ENCODE data around the gene LGMN.
A peak's percentile ranks its signal among the peaks of the same experiment; 100 is the strongest.
"Not testable (repeated sequence)": the region's sequence is repeated elsewhere in the genome, so short reads cannot be mapped to it uniquely, and the experiment has no call there.

Gene LGMN

DNA sequence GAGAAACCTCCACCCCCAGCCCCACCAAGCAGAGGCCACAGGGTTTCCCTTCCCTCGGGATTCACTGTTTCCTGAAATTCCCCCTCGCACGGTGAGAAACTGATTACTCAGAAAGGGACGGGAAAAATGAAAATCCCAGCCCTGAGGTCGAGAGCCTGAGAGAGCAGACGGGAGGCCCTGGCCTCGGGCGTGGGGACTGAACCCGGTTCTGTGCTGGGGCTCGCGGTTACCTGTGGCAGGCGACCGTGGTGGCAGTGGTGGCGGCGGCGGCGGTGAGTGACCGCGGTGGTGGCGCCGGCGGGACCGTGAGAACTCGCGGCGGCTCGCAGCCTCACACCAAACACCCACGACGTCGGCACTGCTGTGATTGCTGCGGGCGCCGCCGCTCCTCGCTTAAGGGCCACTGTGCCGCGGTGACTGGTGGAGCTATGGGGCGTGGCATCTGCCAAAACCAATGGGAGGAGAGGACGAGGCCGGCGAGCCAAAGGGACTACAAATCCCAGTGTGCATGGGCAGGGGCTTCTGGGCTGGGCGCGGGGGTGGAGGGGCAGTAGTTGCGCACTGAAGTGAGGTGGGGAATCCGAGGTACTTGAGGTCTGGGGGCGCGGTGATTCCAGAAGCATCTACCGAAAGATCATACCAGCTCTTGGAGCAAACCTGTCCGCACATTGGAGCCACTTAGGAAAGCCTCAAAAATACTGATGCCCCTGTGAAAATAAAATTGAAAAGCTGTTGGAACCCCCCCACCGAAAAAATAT lies at the start of gene LGMN:
TSS of gene LGMN (minus strand) at position 369 of the 758 bp plus-strand sequence. CDS start 15,841 bp downstream, outside the sequence.
- peak; percentile 77 for DNase-seq

DNA sequence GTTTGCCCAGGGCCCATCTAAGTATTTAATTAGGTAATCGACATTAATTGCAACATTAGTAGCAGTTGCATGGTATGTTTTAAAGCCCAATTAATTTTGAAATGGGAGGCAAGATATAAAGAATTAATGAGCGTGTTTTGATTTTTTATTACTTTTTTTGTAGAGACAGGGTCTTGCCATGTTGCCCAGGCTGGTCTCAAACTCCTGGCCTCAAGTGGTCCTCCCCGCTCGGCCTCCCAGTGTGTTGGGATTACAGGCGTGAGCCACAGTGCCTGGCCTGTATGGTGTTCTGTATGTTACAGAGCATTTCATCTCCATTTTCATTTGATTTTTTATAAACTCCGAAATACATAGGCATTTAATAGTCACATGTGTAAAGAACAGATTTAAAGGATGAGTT lies 46.5 kb upstream of the LGMN start:
- no peak for DNase-seq

DNA sequence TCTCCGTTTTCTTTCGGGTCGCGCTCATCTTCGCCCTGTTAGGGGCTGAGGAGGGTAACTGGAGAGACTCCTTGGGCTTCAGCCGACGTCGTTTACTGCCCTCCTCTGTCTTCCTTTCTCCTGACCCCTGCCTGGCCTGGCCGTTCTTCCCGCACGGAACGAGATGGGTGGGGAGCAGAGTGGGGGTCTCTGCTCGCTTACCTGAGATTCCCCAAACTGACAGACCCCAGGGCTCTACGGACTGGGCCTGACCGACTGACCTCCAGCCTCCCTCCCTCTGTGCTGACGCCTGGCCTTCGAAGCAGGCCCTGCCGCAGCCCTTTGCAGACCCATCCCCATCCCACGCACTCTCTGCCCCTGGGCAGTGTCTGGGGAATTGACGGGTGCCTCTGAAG lies 46.1 kb upstream of the LGMN start:
- no peak for DNase-seq

DNA sequence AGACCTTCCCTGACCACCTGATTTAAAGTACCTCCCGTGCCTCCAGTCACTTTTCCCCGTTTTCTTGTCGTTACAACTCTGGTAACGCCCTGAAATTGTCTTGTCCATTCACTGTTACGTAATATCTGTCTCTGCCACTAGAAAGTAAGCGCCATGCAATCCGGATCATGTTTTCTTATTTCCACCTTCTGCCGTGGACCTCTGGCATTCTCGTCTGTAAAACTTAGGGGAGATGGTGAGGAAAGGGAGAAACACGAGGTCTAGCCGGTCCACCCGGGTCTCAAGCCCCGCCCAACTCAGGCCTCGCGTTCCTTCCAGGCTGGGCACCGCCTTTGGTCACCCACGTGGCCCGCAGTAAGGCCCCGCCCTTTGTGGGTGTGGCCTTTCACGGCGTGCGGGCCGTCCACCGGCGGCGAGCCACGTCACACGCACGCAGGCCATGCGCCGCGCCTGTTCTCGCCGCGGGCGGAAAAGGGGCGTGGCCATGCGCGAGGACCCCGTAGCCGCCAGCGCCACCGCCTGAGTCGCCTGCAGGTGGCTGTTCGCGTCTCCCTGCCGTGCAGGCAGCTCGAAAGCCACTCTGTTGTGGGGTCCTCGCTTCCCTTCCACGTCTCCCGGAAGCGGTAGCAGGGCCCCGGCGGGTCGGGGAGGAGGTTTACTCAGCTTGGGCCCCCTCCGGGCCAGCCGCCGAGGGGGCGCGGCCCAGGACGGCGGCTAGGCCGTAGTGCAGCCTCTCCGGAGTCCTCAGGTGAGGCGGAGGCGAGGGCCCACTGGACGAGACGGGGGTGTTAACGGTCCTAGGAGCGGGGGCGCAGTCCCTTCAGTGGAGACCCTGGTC lies 45.5 kb upstream of the LGMN start, which contains the start of gene GOLGA5:
TSS of gene GOLGA5 (plus strand) at position 597 of the 838 bp plus-strand sequence. CDS start 3,133 bp downstream, outside the sequence.
- peak; percentile 99 for DNase-seq

DNA sequence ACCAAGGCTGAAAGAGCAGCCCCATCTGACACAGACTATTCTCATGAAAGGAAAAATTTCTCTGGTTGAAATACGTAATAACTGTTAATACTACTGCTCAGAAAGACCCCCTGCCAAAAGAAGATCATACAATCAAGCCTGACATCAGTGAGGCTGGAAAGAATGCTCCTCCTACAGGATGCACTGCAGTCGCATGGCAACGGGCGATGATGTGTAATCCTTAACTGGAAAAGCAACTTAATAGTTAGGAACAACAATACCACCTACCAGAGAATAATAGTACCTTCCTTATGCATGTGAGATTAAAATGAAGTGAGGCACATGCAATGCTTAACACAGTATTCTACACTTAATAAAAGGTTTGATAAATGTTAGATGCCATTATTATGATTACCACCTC lies 44.5 kb upstream of the LGMN start:
- DNase-seq: no peak

DNA sequence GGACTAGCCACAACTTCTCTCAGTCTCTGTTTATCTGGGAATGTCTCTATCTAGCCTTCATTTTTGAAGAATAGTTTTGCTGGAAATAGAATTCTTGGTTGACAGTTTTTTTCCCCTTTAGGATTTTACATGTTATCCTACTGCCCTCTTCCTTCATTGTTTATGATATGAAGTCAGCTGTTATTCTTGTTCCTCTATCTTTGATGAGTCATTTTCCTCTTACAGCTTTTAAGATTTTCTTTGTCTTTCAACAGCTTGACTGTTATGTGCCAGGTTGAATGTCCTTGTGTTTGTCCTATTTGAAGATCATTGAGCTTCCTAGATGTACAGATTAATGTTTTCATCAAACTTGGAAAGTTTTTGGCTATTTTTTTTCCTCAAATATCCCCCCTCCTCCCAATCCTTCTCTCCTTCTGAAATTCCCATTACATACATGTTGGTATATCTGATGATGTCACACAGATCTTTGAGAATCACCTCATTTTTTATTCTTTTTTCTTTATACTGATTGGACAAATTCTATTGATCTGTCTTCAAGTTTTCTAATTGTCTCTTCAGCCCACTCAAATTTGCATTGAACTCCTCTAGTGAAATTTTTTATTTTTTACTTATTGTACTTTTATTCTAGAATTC lies 41.1 kb upstream of the LGMN start:
- no peak for DNase-seq

DNA sequence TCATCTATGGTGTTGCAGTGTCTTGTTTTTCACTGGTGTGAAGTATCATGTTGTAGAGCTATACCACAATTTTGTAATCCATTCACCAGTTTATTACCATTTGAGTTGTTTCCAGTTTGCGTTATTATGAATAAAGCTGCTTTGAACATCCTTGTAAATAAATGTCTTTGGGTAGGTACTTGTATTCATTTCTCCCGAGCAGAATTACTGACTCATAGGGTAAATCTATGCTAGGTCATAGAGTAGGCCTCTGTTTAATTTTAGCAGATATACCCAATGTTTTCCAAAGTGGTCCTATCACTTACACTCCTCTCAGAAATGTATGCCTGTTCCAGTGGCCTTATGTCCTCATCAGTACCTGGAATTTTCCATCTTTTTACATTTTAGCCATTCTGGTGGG lies 39.1 kb upstream of the LGMN start:
- DNase-seq: no peak

DNA sequence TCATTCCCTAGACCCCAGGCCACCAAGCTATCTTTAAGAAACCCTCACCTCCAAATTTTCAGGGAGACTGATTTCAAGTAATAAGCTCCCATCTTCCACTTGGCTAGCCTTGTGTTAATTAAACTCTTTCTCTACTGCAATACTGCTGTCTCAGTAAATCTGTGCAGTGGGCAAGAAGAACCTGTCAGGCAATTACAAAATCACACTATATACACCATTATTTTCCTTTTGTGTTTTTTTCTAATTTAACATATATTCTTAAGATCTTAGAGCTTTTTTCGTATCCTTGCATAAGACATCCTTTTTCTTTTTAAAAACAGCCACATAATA lies 38.0 kb upstream of the LGMN start:
- DNase-seq: no peak

DNA sequence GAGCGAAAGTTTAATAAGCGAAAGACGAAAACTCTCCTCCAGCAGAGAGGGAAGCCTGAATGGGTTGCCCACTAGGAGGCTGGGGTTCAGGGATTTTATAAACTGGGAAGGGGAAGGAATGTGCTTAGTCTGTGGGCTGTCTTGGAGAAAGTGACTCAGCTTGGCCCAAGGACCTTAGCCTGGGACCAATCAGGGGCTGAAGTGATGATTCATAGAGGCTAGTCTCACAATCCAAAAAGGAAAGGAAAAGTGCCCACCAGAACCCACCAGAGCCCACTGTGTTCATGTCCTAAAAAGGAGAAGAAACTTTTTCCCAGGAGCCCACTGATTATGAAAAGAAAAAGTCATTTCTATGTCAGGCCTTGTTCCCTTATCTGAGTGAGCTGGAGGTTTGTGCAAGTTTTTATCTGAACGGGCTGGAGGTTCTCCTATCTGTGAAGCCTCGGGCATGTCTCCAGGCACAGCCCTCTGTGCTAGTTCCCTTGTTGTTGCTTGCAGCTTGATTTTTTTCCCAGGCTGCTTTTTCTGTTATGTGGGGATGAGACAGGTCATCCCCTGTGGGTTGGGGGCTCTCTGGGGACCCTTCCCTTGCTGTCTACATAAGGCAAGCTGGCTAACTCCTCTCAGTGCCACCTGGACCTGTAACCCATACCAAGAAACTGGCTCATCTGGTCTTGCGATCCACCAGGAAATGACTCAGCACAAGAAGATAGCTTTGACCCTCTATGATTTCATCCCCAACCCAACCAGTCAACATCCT lies 37.4 kb upstream of the LGMN start:
- DNase-seq: peak; percentile 63

DNA sequence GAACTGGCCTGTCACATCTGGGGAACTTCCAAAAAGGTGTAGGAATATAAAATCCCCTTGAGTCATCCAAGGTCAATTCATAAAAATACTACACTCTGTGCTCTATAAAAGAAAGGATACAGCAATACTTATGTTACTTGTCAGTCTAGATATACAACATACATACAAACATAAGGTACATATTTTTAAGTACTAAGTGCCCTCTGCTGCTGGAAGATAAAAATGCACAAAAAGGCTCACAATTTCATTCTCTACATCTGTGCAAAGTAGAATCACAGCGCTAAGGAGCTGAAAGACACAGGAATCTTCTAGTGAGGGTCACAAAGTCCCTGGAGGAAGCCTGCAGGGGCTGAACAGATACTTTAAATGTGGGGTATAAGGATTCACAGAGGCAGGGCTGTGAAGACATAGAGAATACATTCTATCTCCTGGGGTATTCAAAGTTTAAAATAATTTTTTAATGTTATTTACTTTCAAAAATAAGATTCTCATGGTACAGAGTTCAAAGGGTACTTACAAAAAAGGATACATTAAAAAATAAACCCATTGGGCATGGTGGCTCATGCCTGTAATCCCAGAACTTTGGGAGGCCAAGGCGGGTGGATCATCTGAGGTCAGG lies 35.5 kb upstream of the LGMN start:
- peak; percentile 2 for DNase-seq

DNA sequence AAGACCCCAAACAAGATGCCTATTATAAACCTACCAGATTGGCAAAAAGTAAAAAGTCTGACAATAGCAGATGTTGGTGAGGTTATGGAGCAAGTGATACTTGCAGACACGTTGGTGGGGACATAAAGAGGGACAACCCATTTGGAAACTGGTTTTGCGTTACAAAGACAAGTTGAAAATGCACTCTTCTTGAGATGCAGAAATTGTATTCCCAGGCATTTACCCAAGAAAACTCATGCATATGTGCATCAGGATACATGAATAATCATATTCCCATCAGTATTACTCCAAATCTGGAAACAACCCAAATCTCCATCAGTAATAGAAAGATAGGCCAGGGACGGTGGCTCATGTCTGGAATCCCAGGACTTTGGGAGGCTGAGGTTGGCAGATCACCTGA lies 32.9 kb upstream of the LGMN start:
- no peak for DNase-seq

DNA sequence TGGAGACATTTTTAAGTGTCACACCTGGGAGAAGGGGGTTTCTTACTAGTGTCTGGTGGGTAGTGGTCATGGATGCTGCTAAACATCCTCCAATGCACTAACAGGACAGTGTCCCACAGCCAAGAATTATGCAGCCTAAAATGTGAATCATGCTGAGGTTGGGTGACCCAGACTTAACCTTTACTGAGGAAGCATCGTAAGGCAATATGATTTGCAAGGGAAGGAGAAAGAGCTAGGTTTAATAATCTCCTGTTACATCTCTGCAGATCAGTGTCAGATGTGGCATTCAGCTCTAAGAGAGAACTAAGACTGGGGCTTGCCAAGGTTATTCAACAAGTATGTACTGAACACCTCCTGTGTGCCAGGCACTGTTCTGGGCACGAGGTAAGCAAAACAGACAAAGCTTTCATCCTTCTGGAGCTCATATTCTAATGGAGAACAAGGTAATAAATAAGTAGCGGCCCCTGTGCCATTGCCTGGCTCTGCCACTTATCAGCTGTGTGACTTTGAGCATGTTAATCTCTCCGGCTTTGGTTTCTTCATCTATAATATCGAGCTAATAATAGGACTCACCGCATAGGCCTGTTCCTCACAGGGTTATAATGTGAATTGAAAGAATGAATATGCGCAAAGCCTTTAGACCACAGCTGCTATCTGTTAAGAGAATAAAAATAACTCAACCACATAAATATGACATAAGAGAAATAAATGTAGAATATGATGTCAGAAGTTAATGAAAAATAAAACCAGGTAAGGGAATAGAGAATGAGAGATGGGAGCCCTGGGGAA lies 32.2 kb upstream of the LGMN start:
- DNase-seq: no peak

DNA sequence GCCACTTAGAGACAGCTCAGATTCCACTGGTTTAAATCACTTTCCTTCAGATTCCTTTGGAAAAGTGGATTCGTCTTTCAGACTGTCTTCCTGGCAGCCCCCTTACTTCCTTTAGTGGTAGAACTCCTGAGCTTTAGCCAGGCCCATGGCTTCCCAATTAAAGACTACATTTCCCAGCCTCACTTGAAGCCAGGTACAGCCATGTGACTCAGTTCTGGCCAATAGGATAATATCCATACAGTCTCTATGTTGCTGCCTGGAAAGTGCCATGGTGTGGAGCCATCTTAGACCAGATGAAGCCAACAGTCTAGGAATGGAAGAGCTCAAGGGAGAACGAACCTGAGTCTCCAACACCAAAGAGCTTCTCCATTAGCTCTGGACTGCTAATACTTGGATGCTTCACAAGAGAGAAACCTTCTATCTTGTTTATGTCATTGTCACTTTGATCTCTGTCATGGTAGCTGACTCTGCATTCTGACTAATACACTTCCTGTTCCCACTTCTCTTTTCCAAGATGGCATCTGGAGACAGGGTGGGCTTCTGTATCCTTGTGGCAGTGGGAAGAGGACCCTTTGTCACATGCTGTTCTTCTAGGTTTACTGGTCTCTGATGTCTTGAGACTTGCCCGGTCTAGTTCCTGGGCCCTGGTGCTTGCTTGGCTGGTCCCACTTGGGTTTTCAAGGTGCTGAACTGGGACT lies 30.6 kb upstream of the LGMN start:
- DNase-seq: not testable (repeated sequence)

DNA sequence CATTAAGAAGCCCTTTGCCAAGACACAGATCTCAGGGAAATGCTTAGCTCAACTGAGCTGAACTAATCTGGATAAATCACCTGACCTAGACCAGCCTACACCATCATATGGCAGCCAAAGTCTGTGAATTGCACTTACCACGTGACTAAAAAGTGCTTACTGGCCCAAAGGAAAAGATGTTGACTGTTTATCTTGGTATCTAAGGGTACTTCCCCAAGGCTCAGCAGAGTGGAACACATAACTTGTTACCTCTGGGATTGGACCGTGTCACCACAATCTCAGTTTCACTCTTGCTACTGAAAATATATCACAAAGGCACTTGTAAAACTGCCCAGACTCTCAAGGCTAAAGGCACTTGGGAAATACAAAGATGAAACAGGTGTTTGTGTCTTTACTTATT lies 26.9 kb upstream of the LGMN start:
- not testable (repeated sequence) for DNase-seq

DNA sequence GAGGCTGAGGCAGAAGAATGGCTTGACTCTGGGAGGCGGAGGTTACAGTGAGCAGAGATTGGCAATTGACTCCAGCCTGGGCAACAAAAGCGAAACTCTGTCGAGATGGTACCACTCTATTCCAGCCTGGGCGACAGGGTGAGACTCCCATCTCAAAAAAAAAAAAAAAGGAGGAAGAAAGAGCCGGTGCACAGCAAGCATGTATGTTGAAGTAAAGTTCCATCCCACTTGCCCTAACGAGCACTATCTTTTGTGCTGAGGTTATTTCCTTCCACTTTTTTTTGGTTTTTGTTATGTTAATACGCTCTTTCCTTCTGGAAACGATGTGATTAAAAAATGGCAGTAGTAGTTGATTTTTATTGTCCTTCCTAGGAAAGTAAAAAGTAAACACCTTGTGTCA lies 26.1 kb upstream of the LGMN start:
- DNase-seq: no peak

DNA sequence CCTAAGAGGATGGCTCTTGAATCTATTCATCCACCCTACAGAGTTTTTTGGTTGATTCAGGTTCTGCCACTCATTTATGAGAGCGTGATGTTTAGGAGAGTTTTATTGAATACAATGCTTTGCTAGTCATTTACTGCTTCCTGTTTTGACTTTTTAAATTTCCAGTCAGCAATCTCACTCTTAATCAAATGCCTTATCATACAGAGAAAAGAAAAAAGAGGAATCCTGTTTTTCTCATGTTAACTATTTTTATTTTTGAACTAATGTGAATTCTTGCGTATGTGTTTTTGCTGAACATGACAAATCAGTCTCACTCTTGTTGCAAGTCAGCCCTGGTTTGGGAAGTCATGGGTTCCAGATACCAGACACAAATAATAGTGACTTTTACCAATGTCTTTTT lies 22.1 kb upstream of the LGMN start:
- DNase-seq: no peak

DNA sequence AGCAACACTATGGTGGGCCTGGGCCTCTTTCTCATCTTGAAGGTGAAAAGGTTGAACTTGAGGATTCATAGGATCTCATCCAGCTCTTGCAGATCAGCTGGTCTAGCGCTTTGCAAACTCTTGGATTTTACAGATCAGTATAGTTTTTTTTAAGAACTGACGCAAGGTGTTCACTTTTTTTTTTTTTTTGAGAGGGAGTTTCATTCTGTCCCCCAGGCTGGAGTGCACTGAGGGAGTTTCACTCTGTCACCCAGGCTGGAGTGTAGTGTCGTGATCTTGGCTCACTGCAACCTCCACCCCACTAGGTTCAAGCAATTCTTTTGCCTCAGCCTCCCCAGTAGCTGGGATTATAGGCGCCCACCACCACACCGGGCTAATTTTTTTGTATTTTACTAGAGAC lies 20.4 kb upstream of the LGMN start:
- no peak for DNase-seq

DNA sequence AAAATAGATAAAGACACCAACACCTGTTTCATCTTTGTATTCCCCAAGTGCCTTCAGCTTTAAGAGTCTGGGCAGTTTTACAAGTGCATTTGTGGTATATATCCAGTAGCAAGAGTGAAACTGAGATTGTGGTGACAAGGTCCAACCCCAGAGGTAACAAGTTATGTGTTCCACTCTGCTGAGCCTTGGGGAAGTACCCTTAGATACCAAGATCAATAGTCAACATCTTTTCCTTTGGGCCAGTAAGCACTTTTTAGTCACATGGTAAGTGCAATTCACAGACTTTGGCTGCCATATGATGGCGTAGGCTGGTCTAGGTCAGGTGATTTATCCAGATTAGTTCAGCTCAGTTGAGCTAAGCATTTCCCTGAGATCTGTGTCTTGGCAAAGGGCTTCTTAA lies 19.8 kb upstream of the LGMN start:
- DNase-seq: not testable (repeated sequence)

DNA sequence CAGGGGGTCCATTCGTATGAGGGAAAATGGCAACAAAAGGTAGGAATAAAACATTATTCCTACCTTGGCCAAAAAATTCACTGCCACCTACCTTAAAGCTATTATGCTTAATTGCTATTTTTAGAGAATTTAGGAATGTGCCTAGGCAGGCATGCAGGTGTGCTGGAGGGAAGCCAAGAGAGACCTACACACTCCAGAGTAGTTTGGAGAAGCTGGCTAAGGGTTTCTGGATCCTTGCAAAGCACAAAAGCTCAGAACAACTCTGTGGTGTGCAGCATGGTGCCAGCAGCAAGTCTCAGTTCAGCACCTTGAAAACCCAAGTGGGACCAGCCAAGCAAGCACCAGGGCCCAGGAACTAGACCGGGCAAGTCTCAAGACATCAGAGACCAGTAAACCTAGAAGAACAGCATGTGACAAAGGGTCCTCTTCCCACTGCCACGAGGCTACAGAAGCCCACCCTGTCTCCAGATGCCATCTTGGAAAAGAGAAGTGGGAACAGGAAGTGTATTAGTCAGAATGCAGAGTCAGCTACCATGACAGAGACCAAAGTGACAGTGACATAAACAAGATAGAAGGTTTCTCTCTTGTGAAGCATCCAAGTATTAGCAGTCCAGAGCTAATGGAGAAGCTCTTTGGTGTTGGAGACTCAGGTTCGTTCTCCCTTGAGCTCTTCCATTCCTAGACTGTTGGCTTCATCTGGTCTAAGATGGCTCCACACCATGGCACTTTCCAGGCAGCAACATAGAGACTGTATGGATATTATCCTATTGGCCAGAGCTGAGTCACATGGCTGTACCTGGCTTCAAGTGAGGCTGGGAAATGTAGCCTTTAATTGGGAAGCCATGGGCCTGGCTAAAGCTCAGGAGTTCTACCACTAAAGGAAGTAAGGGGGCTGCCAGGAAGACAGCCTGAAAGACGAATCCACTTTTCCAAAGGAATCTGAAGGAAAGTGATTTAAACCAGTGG lies 15.5 kb upstream of the LGMN start:
- not testable (repeated sequence) for DNase-seq

DNA sequence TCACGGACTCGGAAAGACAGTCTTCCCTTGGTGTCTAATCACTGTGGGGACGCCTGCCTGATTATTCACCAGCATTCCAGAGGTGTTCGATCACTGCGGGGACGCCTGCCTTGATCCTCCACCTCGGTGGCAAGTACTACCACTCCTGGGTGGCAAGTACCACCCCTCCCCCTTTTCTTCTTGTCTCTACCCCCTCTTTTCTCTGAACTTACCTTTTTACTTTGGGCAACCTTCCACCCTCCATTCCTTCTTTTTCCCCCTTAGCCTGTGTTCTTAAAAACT lies 12.0 kb upstream of the LGMN start:
- DNase-seq: no peak

All from amniotic stem cell (primary cell).